DMS53 (cell line): ENCODE measurements around the gene BMPR1A.
"Not testable (repeated sequence)": the region's sequence is repeated elsewhere in the genome, so short reads cannot be mapped to it uniquely, and the experiment has no call there.

Experiments
- DNase-seq: peaks from one replicate; lab custom pipeline; 2025; lab: John Stamatoyannopoulos, UW

BMPR1A gene

DNA sequence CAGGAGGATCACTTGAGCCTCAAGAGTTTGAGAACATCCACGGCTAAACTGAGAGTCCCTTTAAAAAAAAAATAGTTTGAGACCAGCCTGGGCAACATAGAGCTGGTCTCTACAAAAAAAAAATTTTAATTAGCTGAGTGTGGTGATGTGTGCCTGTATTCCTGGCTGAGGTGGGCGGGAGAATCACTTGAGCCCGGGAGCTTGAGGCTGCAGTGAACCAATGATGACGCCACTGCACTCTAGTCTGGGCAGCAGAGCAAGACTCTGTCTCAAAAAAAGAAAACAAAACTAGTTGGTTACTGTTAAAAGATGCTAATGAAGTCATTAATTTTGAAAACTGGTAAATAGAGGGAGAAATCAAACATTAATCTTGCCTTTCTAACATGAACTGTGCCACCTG, 124.6 kb downstream of the BMPR1A start:
- no peak for DNase-seq

DNA sequence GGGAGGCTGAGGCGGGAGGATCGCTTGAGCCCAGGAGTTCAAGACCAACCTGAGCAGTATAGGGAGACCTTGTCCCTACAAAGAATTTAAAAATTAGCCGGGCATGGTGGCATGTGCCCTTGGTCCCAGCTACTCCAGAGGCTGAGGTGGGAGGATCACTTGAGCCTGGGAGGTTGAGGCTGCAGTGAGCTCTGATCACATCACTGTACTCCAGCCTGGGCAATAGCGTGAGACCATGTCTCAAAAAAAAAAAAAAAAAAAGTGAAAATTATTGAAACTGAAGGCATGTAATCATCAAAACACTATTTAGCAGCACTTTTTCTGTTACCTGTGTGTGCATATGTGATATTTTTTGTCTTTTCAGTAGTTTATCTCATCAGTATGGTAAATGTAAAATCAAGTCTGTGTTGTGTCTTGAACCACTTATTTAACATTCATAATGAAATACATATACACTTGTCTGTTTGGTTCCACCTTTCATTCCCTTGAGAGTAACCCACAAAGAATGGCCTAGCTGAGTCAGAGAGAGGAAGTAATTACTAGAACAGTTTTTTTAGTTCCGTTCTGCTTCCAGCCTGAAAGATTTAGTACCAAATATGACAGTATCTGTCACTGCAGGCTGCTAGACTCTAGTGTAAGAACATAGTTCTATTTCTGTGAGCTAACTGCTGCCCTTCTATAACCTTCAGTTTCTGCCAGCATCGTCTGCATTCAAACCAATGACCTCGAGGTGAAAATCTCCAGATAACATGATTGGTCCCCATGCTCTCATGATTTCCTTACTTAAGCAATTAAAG, 132.4 kb downstream of the BMPR1A start:
- DNase-seq, result no peak

DNA sequence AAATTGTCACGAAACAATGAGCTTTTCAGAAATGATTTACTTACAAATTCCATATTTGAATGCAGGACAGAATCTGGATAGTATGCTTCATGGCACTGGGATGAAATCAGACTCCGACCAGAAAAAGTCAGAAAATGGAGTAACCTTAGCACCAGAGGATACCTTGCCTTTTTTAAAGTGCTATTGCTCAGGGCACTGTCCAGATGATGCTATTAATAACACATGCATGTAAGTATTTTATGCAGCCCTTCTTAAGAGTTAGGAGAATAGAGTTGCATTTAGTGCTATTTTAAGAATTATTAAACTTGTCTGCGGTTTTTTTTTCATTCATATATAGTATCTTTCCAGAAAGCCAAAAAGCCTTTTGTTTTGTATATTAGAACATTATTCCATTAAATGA, 133.6 kb downstream of the BMPR1A start:
- DNase-seq, result no peak

GRCh38 chr10:86898511-86898910, 142.1 kb downstream of the BMPR1A start:
- no peak for DNase-seq

DNA sequence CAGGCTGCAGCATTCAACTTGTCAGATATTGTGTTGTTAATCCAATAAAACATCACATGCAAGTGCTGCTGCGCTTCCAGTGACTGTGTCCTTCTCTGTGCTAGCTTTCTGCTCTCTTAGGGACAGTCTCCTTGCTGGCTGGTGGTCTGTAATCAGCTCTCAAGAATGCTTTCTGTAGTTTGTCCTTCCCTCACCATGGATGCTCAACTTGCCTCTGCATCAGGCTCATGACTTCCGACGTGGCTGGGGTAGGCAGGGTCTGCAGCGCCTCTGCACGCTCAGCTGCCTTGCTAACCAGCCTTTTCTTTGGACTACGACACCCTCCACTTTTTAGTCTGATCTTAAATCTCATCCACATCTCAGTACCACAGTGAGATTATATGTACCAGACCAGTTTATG, 142.7 kb downstream of the BMPR1A start:
- no peak for DNase-seq

DNA sequence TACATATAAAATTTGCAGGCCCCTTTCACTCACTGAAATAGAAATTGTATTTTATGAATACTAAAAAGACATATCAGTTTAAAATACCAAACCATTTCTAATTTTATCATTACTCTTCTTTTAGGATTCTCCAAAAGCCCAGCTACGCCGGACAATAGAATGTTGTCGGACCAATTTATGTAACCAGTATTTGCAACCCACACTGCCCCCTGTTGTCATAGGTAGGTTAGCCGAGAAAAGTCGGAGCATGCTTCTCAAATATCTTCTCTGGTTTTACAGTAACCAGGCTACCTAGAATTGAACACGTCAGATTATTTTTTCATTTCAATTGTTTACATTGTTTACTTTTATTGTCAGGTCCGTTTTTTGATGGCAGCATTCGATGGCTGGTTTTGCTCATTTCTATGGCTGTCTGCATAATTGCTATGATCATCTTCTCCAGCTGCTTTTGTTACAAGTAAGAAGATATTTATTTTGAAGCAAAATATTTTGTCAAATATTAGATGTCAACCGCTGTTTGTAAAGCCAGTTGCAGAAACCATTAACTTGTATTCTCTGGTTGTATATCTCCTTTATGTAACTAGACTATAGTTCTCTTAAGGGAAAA, 143.4 kb downstream of the BMPR1A start:
- DNase-seq, result peak; percentile 81

GRCh38 chr10:86900955-86901354, 144.5 kb downstream of the BMPR1A start:
- DNase-seq, result no peak

- DNase-seq, result no peak
Observed at GRCh38 chr10:86904600-86904999, 148.2 kb downstream of the BMPR1A start.

DNA sequence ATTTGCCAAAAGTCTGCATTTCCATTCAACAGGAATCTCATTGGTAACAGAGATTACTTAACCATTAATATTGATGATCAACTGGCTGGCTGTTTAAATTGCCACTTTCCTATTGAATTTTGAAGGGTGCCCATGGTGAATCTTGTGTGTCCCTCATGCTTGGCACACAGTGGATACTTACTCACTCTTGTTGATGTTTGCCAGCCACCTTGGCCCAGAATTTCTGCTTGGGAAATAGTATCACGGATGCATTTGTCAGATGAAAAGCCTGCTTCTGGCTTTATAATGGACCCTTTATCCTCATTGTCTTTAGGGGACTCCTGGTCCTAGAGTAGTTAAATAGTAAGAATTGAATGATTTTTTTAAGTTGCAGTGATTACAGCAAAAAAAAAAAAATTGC, 149.0 kb downstream of the BMPR1A start:
- DNase-seq, result no peak

GRCh38 chr10:86914734-86915133, 158.3 kb downstream of the BMPR1A start:
- no peak for DNase-seq

GRCh38 chr10:86918022-86918471, 161.6 kb downstream of the BMPR1A start:
- DNase-seq, result peak; percentile 9

DNA sequence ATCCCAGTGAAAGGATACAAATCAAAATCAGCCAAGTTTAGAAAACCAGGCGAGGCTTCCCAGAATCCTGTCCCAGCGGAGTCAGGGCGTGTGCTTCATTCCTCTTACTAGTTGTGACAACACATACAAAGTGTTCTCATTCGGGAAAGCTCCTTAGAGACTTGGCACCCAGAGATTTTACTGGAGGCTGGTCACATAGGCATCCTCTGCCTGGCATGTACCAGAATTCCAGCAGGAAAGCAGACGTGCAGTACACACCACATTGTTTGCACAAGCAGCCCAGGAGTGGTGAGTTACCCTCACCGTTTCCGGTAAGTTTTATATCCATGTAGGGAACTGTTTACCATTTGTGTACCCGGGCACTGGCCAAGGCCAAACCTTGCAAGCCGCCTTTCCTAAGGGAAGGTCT, 166.1 kb downstream of the BMPR1A start:
- peak; percentile 32 for DNase-seq

DNA sequence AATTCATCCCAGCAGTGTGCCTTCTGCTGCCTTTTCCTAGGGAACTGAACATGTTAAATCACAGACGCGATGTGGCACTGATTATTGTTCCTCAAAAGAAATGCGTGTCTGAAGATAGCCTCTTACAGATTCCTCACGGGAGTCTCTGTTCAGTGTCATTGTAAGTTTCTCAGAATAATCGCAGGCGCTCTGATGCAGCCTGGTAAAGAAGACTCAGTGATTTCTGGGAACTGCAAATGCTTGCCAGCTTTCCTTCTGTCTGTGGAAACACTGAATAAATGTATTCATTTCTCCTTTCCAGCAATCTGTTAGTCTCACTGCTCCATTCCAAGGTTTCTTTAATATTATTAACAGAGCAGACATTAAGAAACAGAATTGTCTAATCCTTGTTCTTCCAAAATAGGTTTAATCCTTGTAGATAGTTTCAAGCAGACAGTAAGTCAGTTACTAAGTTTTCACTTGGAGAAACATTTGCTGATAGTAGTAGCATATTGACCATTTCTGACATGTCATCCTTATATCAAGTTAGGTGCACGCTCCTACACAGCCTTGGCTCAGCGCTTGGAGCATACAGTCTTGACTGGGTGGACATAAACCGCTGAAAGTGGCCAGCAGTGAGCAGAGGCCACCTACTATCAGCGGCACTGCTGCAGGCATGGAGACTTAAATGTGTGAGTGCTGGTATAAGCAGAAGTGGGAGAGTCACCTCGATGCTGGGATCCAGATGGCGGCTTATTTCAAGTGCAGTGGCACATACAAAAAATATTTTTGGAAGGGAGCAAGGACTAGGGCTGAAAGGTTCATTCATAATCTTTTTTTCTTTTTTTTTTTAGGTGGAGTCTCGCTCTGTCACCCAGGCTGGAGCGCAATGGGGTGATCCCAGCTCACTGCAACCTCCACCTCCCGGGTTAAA, 173.3 kb downstream of the BMPR1A start:
- no peak for DNase-seq

- DNase-seq, result no peak
Observed at GRCh38 chr10:86931872-86932271, 175.5 kb downstream of the BMPR1A start.

- no peak for DNase-seq
Observed at GRCh38 chr10:86932674-86933073, 176.3 kb downstream of the BMPR1A start.

DNA sequence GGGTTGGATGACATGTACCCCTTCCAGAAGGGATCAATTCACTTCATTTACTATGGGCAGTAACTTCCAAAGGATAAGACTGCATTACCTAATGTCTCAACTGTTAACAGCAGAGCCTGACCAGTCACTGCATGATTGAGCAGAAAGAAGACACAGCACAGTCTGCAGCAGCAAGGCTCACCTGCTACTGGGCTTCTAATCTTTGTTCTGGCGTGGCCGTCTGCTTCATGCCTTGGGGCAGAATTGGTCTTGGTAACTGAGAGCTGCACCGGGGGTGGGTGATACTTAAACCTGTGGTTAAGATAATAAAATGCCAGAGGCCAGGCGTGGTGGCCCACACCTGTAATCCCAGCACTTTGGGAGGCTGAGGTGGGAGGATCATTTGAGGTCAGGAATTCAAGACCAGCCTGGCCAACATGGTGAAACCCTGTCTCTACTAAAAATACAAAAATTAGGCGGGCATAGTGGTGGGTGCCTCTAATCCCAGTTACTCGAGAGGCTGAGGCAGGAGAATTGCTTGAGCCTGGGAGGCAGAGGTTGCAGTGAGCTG, 177.8 kb downstream of the BMPR1A start:
- DNase-seq, result not testable (repeated sequence)

DNA sequence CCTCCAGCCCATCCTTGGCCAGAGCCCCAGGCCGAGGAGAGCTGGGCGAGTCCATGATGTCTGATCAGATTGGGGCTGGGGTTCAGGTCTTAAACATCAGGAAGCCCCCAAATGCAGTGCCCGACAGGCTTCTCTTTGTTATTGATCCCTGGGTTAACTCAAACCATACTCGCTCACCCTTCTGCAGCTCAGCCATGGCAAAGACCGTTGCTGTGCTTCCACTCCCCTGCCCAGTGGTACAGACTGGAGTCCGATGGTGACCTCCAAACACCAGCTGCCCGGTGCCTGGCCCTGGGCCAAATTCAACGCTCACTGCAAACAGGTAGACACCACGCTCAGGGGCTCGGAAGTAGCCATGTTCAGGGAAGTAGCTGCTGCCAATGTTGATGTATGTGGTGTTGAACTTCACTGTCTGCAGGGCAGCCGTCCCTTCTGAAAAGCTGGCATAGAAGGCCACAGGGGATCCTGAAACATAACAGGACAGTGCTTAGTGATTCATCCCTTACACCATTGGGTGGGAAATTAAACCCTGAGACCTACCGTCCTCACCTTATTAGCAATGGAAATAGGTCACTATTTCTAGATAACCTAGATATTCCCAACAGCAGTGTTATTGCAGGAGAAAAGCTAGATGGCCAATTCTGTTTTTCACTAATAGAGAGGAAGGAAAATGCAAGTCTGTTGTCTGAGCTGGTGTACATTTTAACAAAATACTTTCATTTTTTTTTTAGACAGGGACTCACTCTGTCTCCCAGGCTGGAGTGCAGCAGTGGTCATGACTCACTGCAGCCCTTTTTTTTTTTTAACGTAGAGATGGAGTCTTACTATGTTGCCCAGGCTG, 180.5 kb downstream of the BMPR1A start:
- DNase-seq, result peak; percentile 65

DNA sequence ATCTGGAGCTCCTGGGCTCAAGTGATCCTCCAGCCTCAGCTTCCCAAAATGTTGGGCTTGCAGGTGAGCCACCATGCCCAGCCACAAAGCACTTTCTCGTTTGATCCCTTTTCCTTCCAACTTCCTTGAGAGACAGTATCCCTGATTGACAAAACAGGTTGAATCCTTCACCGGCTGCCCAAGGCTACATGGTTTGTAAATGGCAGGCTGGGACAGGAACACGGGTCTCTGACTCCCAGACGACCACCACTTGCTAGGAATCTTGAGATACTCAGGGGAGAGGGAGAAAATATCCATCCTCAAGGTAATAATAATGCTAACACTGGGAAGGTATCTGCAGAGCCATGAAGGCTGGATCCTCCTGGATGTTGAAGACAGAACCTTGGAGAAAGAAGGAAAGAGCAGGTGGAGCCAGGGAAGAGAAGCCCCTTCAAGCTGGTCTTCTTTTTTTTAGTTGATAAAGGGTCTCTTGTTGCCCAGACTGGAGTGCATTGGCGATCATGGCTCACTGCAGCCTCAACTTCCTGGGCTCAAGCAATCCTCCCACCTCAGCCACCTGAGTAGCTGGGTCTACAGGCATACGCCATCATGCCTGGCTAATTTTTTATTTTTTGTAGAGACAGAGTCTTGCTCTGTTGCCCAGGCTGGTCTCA, 181.2 kb downstream of the BMPR1A start:
- no peak for DNase-seq

- DNase-seq, result no peak
Observed at GRCh38 chr10:86938260-86938659, 181.8 kb downstream of the BMPR1A start.

GRCh38 chr10:86940076-86940475, 183.7 kb downstream of the BMPR1A start:
- not testable (repeated sequence) for DNase-seq

- no peak for DNase-seq
Observed at GRCh38 chr10:86940677-86941076, 184.3 kb downstream of the BMPR1A start.
